GM12878 (cell line): ENCODE results near the gene NTMT2. TPM values are rescaled to one million over a fixed set of nuclear protein-coding genes. Genes with fewer than 3 reads are reported as not detected.

Experiments
- ATAC-seq: fragments of 200-7000 bp; cut with Tn5 transposase; 3 replicates; pipeline ENCODE4 v1.9.1; 2020; ENCODE audit warnings: mild to moderate bottlenecking, moderate library complexity
- BruUV-seq: library from RNA; stranded (reverse); fragments of 400-500 nt; replicated peaks from 2 replicates; lab custom pipeline; 2021; lab: Mats Ljungman, UMichigan
- CTCF ChIA-PET: fragments of 300-600 bp; sonication (Branson Sonifier 250); formaldehyde crosslinking; extraction: SDS; loops from one replicate; lab custom pipeline; 2021; ENCODE audit warnings: inconsistent platforms; lab: Yijun Ruan, JAX
- POLR2A ChIA-PET: fragments of 350-600 bp; formaldehyde crosslinking; extraction: SDS; loops from one replicate; lab custom pipeline; 2021; ENCODE audit warnings: inconsistent platforms; lab: Charles Lee
- RAD21 ChIA-PET: fragments of 300-600 bp; sonication (Branson Sonifier 250); formaldehyde crosslinking; loops from one replicate; lab custom pipeline; 2023; ENCODE audit warnings: antibody characterized with exemption; ENCODE audit not compliant: unreplicated experiment; lab: Charles Lee
- SMC1A ChIA-PET: fragments of 300-600 bp; sonication (Branson Sonifier 250); formaldehyde crosslinking; loops from one replicate; lab custom pipeline; 2023; ENCODE audit not compliant: unreplicated experiment, uncharacterized antibody; lab: Charles Lee
- DNase-seq: peaks from one replicate; pipeline ENCODE4 v3.0.0-alpha.2; 2011; ENCODE audit warnings: low read depth, low spot score
- FAIRE-seq: peaks from 3 replicates; lab custom pipeline; 2011; peaks lifted over from hg19 to GRCh38; lab: Jason Lieb, UNC
- H2AFZ ChIP-seq: 2 replicates; pipeline ENCODE4 v1.6.0; 2011; ENCODE audit warnings: low read depth, low read length, control low read depth; ENCODE audit not compliant: control insufficient read depth
- H3K27ac ChIP-seq: 2 replicates; pipeline ENCODE4 v1.5.1; 2011; ENCODE audit warnings: control low read depth; ENCODE audit not compliant: control insufficient read depth, insufficient read depth
- H3K27me3 ChIP-seq, 2 experiments: replicated peaks in 1 of 2; 2 replicates each; pipeline versions ENCODE4 v1.6.0 to v1.6.1; 2011; ENCODE audit warnings: low read length in 1 of 2; ENCODE audit not compliant: control insufficient read depth in 2 of 2, insufficient read depth in 2 of 2
- H3K36me3 ChIP-seq, 2 experiments: 2 replicates each; pipeline ENCODE4 v1.5.1; 2011; ENCODE audit warnings: low read length in 1 of 2; ENCODE audit not compliant: control insufficient read depth in 2 of 2, insufficient read depth in 2 of 2
- H3K4me1 ChIP-seq: 2 replicates; pipeline ENCODE4 v1.6.1; 2011; ENCODE audit warnings: mild to moderate bottlenecking, low read length, moderate library complexity, mixed read lengths; ENCODE audit not compliant: control insufficient read depth, insufficient read depth
- H3K4me2 ChIP-seq: 2 replicates; pipeline ENCODE4 v1.6.0; 2011; ENCODE audit warnings: control low read depth; ENCODE audit not compliant: control insufficient read depth, insufficient read depth
- H3K4me3 ChIP-seq: fragments of 200-600 bp; sonication (generic); 2 replicates; pipeline ENCODE4 v1.5.1; 2016
- H3K79me2 ChIP-seq: 2 replicates; pipeline ENCODE4 v1.6.0; 2011; ENCODE audit warnings: low read length; ENCODE audit not compliant: control insufficient read depth, insufficient read depth
- H3K9ac ChIP-seq: 2 replicates; pipeline ENCODE4 v1.8.0; 2011; ENCODE audit warnings: low read length, control low read depth, mixed read lengths; ENCODE audit not compliant: control insufficient read depth, insufficient read depth
- H3K9me3 ChIP-seq: replicated peaks from 3 replicates; pipeline ENCODE4 v1.5.1; 2011; ENCODE audit warnings: mild to moderate bottlenecking, low read length; ENCODE audit not compliant: control insufficient read depth, insufficient read depth
- H4K20me1 ChIP-seq: 2 replicates; pipeline ENCODE4 v1.6.0; 2011; ENCODE audit not compliant: control insufficient read depth, insufficient read depth
- FOXK2 ChIP-seq: fragments of 450-650 bp; IDR thresholded peaks from 2 replicates; pipeline ENCODE4 v1.6.1; 2017; ENCODE audit warnings: mild to moderate bottlenecking, moderate library complexity
- JUNB ChIP-seq: IDR thresholded peaks from 2 replicates; pipeline ENCODE4 v1.6.1; 2016; ENCODE audit warnings: antibody characterized with exemption, mild to moderate bottlenecking
- MTA2 ChIP-seq: fragments of 450-650 bp; IDR thresholded peaks from 2 replicates; pipeline ENCODE4 v1.6.1; 2016; ENCODE audit warnings: low read depth, mild to moderate bottlenecking, moderate library complexity
- MYC ChIP-seq: IDR thresholded peaks from 2 replicates; pipeline ENCODE4 v1.6.1; 2011; ENCODE audit warnings: mild to moderate bottlenecking, low read length, moderate library complexity, inconsistent platforms; ENCODE audit not compliant: insufficient read depth, insufficient replicate concordance, insufficient read length, severe bottlenecking
- SMAD5 ChIP-seq: IDR thresholded peaks from 2 replicates; pipeline ENCODE4 v1.6.1; 2016; ENCODE audit warnings: antibody characterized with exemption, low read depth
- SPI1 ChIP-seq: IDR thresholded peaks from 2 replicates; pipeline ENCODE4 v1.6.1; 2011; ENCODE audit warnings: low read depth, mild to moderate bottlenecking, low read length, moderate library complexity, borderline replicate concordance; ENCODE audit not compliant: insufficient read depth
- ZNF24 ChIP-seq: fragments of 450-650 bp; IDR thresholded peaks from 2 replicates; pipeline ENCODE4 v1.6.1; 2017; ENCODE audit warnings: antibody characterized with exemption, mild to moderate bottlenecking
- ZZZ3 ChIP-seq: IDR thresholded peaks from 2 replicates; pipeline ENCODE4 v1.6.1; 2011; ENCODE audit warnings: low read depth; ENCODE audit not compliant: control insufficient read depth, insufficient read length
- WGBS: methylation state at CpG from one replicate; pipeline ENCODE4 v1.1.6; 2016; ENCODE audit warnings: low lambda C conversion rate; ENCODE audit not compliant: insufficient replicate concordance, insufficient coverage; ENCODE audit errors: missing lambda C conversion rate; 5-methylcytosine and 5-hydroxymethylcytosine counted together
- in situ Hi-C: fragments of 300-500 bp; cut with MboI; formaldehyde crosslinking; loops from 9 replicates; pipeline ENCODE4 v1.14.3; 2018; ENCODE audit warnings: mixed read lengths
- intact Hi-C: fragments of 100-400 bp; cut with micrococcal nuclease; formaldehyde crosslinking; loops from one replicate; pipeline ENCODE4 v1.14.2; 2022; ENCODE audit not compliant: unreplicated experiment
- polyA plus RNA-seq, 11 experiments: library from polyadenylated mRNA; depleted of rRNA in 4 of 11; unstranded in 6 of 11; stranded (reverse) in 5 of 11; fragments of >200 nt; fragmentation: Nextera tagmentation in 4 of 11; fragmentation: Illumina TruSeq in 1 of 11; extraction: Ambion mirVana in 4 of 11; extraction: Trizol in 1 of 11; gene quantifications; 1 replicate in 1 of 11; 2 replicates in 10 of 11; pipeline versions ENCODE4 v1.2.1 to v1.2.3, GENCODE V29; 2011 to 2016; ENCODE audit warnings: inconsistent platforms in 2 of 11, missing spikeins in 2 of 11, low read depth in 1 of 11
- total RNA-seq, 4 experiments: library from RNA; depleted of rRNA in 3 of 4; stranded (reverse); fragments of >200 nt in 3 of 4; fragmentation: Illumina TruSeq in 1 of 4; extraction: Trizol in 1 of 4; gene quantifications; 2 replicates each; pipeline versions ENCODE4 v1.2.1 to v1.2.3, GENCODE V29; 2013 to 2021

NTMT2 gene
- total and polyA plus RNA-seq, 10 of the 15 experiments (the other 5 are each of a cell fraction or from before 2014, with no cell fraction given): not detected

GRCh38 chr1:170150016-170150415 is 4.3 kb downstream of the NTMT2 start:
- Histone ChIP-seq H3K9ac (no peak overlapping the region), H3K36me3 (no peaks in the 10 kb centered on the region), H3K27ac (no peak overlapping the region), H4K20me1 (no peaks in the 10 kb centered on the region), H3K9me3 (no peaks in the 10 kb centered on the region; the same call in 2 of the 3 replicates), H3K4me3 (no peak overlapping the region), H3K27me3 (no peaks in the 10 kb centered on the region), H3K79me2 (no peaks in the 10 kb centered on the region), H3K4me2 (no peak overlapping the region), H2AFZ (no peak overlapping the region), H3K4me1 (no peaks in the 10 kb centered on the region)
- in situ Hi-C loops: no loop called here
- DNase-seq: no peak
- intact Hi-C loops: no loop called here
- FAIRE-seq: no peak
- BruUV-seq: no TSS peak
- no peak for ATAC-seq
- RAD21 ChIA-PET: no interaction called here
- 4% methylated on average over 2 of the region's 2 CpGs for WGBS
- no peak for TF ChIP-seq MTA2
- no peak for TF ChIP-seq MYC
- no peak for TF ChIP-seq SPI1
- CTCF ChIA-PET: interaction anchor here (1.4 kb wide), 1 partner anchor 20 kb away, joined by 3 read pairs; no protein-coding TSS in a partner anchor
- POLR2A ChIA-PET: no interaction called here
- SMC1A ChIA-PET: interaction anchor here (1.1 to 1.3 kb wide), 2 partner anchors 11 to 14 kb away, joined by 4 to 6 read pairs; no protein-coding TSS in a partner anchor

GRCh38 chr1:170150921-170151320 is 5.2 kb downstream of the NTMT2 start:
- Histone ChIP-seq H3K27ac (no peak overlapping the region), H3K9ac (no peak overlapping the region), H3K9me3 (no peaks in the 10 kb centered on the region; the same call in 2 of the 3 replicates), H3K4me3 (no peak overlapping the region), H2AFZ (no peak overlapping the region), H3K4me2 (no peak overlapping the region), H3K36me3 (no peaks in the 10 kb centered on the region), H3K79me2 (no peaks in the 10 kb centered on the region), H4K20me1 (no peaks in the 10 kb centered on the region), H3K27me3 (no peaks in the 10 kb centered on the region), H3K4me1 (no peaks in the 10 kb centered on the region)
- intact Hi-C loops (no loop called here), in situ Hi-C loops (no loop called here)
- ChIA-PET RAD21 (no interaction called here), SMC1A (interaction anchor here (1.0 kb wide), 1 partner anchor 21 kb away, joined by 3 read pairs; no protein-coding TSS in a partner anchor), POLR2A (no interaction called here), CTCF (no interaction called here)
- ATAC-seq (no peak), DNase-seq (no peak), FAIRE-seq (no peak)
- TF ChIP-seq ZZZ3 (no peak), SMAD5 (no peak), JUNB (no peak), ZNF24 (no peak), FOXK2 (no peak)
- WGBS: 35% methylated on average over 2 of the region's 2 CpGs
- no TSS peak for BruUV-seq
